HUES6 (cell line): ENCODE measurements around the gene ZFPM1.

Experiments used
- H3K27ac ChIP-seq: 2 replicates; pipeline ENCODE4 v1.7.0; 2013; ENCODE audit warnings: low read depth, mild to moderate bottlenecking, low read length, inconsistent platforms
- H3K27me3 ChIP-seq: 2 replicates; pipeline ENCODE4 v1.6.1; 2013; ENCODE audit warnings: low read length; ENCODE audit not compliant: control insufficient read depth, insufficient read depth
- H3K36me3 ChIP-seq: 2 replicates; pipeline ENCODE4 v1.6.1; 2013; ENCODE audit warnings: low read length; ENCODE audit not compliant: control insufficient read depth, insufficient read depth
- H3K4me1 ChIP-seq: 2 replicates; pipeline ENCODE4 v1.6.1; 2013; ENCODE audit warnings: low read length; ENCODE audit not compliant: control insufficient read depth, insufficient read depth
- H3K4me3 ChIP-seq: 2 replicates; pipeline ENCODE4 v1.5.1; 2013; ENCODE audit warnings: low read depth, low read length
- H3K9ac ChIP-seq: one replicate; pipeline ENCODE4 v1.6.1; 2013; ENCODE audit warnings: mild to moderate bottlenecking, low read length
- H3K9me3 ChIP-seq: 2 replicates; pipeline ENCODE4 v1.6.1; 2013; ENCODE audit warnings: low read depth, low read length; ENCODE audit not compliant: control insufficient read depth, insufficient read depth

Gene ZFPM1

DNA sequence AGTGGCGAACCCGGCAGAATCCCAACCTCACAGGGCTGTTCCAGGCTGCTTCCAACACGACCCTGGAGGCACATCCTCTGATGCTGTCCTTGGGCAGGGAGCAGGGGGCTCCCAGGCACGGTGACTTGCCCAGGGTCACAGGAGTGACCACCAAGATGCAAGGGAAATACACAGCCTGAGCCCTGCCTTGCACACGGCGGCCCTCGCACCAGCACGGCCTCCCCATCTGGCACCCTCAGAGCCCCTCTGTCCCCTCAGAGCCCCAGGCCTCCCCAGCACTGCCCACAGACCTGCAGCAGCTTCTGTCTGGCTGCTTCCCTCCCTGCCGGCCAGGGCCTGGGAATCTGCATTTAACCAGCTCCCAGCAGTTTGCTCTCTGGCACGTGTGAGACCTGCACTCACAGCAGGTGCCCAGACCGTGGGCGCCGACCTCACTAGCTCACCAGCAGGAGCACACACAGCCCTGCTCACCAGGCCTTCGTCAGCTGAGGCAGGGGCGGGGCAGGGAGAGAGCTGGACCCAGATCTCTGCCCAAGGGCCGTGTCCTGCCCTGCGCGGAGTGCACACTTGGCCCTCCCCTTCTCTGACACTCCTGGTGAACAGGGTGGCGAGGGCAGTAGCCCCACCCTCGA is 87.4 kb downstream of the ZFPM1 start:
- Histone ChIP-seq H3K4me3 (no peak overlapping the region), H3K4me1 (peaks cover 5% of the 10 kb centered on the region), H3K27me3 (peaks cover 25% of the 10 kb centered on the region)

DNA sequence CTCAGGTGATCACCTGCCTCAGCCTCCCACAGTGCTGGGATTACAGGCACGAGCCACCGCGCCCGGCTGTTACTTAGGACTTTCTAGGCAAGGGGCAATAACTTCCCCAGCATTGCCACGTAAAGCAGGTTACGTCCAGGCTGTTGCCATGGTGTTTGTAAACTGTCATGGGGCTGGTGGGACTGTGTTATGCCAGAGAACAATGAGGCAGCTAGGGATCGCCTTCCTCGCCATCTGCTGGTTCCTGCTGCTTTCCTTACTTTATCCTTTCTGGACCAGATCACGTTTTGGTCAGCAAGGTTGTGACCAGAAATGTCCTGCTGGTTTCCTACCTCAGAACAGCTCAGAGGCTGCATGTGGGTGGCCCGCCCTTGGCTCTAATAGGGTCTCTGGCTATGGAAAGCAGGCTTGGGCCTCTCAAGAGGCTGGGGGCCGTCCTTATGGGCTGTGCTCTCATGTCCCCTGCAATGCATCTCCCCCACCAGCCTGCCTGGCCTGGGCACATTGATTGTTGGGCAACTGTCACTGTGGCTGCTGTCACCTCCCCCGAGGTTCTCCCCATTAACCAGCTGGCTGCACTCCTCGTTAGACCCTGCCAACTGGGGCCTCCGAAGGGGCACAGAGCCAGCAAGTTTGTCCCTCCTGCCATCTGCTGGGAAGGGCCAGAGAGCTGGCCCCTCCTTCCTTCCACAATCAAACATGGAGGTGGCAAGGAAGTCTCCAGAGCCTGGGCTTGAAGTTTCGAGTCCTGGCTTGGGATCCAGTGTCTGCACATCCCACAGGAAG is 88.9 kb downstream of the ZFPM1 start:
- H3K9ac ChIP-seq: no peak overlapping the region
- peaks cover 17% of the 10 kb centered on the region for H3K9me3 ChIP-seq
- H3K4me3 ChIP-seq: no peak overlapping the region
- H3K27ac ChIP-seq: no peak overlapping the region
- H3K27me3 ChIP-seq: peaks cover 38% of the 10 kb centered on the region
- no peaks in the 10 kb centered on the region for H3K36me3 ChIP-seq
- H3K4me1 ChIP-seq: peaks cover 4% of the 10 kb centered on the region; the same call in 1 of the 2 replicates

More for the DNA sequence above, 87.4 kb downstream of the ZFPM1 start:
- Histone ChIP-seq H3K9ac (no peak overlapping the region), H3K36me3 (no peaks in the 10 kb centered on the region), H3K9me3 (peaks cover 17% of the 10 kb centered on the region), H3K27ac (no peak overlapping the region)

DNA sequence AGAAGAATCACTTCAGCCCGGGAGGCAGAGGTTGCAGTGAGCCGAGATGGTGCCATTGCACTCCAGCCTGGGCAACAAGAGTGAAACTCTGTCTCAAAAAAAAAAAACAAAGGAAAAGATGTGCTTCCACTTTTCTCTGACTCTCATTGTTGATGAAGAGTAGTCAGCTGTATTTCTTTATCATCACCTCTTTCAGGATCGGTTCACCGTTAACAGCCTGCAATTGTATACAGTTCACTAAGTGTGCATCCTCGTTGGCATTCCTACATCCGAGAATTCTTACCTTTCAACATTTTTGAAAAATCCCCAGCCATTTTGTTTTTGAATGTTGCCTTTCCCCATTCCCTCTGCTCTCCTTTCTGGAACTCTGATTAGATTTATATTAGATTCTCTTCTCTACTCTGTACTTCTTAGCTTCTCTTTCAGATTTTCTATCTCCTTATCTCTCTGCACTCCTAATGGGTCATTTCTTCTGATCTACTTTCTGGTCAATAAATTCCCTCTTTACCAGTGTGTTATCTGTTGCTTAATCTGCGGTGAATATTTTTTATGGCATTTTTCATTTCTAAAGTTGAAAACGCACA is 90.2 kb downstream of the ZFPM1 start:
- no peak overlapping the region for H3K4me3 ChIP-seq
- no peaks in the 10 kb centered on the region for H3K36me3 ChIP-seq
- H3K9ac ChIP-seq: no peak overlapping the region
- H3K9me3 ChIP-seq: peaks cover 17% of the 10 kb centered on the region
- peaks cover 41% of the 10 kb centered on the region for H3K27me3 ChIP-seq
- peaks cover 4% of the 10 kb centered on the region; the same call in 1 of the 2 replicates for H3K4me1 ChIP-seq
- H3K27ac ChIP-seq: no peak overlapping the region

DNA sequence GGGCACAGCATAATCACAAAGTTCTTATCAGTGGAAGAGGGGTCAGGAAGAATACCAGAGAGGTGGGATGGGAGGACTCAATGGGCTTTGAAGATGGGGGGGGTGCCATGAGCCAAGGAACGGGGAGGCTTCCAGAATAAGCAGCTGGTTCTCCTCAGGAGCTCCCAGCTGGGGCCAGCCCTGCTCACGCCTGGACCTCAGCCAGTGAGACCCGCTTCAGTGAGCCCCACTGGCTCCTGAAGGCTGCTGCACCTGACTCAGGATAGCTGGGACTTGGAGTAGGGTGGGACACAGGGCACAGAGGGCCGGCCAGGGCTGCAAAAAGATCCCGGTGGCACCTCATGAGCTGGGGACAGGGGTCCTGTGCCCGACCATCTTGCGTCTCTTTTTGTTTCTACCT is 92.7 kb downstream of the ZFPM1 start:
- H3K9me3 ChIP-seq: peaks cover 17% of the 10 kb centered on the region
- H3K4me3 ChIP-seq: no peak overlapping the region
- peaks cover 31% of the 10 kb centered on the region; the same call in 1 of the 2 replicates for H3K27me3 ChIP-seq
- no peak overlapping the region for H3K9ac ChIP-seq
- no peak overlapping the region for H3K27ac ChIP-seq
- no peaks in the 10 kb centered on the region for H3K4me1 ChIP-seq
- H3K36me3 ChIP-seq: no peaks in the 10 kb centered on the region

DNA sequence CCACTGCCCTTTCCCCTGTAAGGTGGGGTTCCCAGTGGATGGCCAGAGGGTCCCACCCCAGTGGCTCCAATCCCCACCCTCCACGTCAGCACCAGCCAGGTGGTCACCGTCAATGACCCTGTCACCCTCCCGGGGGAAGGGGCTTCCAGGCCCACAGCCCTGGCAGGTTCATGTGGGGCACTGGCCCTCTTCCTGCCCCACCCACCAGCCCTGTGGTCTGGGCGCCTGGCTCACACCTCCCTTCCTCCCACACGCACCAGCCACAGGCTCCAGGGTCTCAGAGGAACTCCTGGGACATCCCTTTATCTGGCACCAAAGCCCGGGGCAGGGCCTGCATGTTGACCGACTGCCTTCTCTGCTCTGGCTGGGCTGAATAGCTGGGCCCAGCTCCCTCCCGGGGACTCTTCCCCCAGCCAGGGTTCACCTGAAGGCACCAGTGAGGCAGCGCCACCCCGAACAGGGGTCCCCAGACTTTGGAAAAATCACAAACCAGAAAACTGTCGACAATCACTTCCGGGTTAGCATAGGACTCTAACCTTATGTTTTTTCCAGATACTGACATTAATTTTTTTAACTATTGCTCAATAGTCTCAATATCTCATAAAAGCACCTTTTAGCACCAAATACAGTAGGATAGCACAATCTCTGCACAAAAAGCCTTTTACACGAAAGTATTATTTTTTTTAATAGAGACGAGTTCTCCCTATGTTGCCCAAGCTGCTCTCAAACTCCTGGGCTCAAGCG is 95.2 kb downstream of the ZFPM1 start:
- Histone ChIP-seq H3K9ac (no peak overlapping the region), H3K36me3 (no peaks in the 10 kb centered on the region)

DNA sequence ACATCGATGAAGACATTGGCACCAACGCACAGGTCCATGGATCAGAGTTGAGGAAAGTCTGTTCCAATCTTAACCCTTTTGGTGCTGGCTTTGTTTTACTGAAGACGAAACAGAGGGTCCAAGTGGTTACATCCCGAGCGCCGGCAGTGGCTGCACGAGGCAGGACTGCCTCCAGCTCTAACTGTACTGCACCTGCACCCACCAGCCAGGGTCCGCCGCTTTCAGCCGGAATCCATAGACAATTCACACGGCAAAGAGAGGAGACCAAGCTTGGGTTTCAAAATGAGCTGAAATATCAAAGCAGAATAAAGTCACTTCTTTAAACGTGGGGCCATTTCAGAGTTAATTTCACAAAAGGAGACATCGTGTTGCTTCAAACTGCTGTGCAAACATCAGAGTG is 95.9 kb downstream of the ZFPM1 start:
- no peak overlapping the region for H3K4me3 ChIP-seq
- H3K27ac ChIP-seq: no peak overlapping the region
- peaks cover 31% of the 10 kb centered on the region; the same call in 1 of the 2 replicates for H3K27me3 ChIP-seq
- no peaks in the 10 kb centered on the region for H3K4me1 ChIP-seq
- H3K9me3 ChIP-seq: peaks cover under 1% of the 10 kb centered on the region; the same call in 1 of the 2 replicates
- no peak overlapping the region for H3K9ac ChIP-seq
- no peaks in the 10 kb centered on the region for H3K36me3 ChIP-seq

More for the DNA sequence above, 95.2 kb downstream of the ZFPM1 start:
- Histone ChIP-seq H3K27ac (no peak overlapping the region), H3K27me3 (peaks cover 31% of the 10 kb centered on the region; the same call in 1 of the 2 replicates), H3K4me3 (no peak overlapping the region), H3K9me3 (peaks cover 7% of the 10 kb centered on the region), H3K4me1 (no peaks in the 10 kb centered on the region)

DNA sequence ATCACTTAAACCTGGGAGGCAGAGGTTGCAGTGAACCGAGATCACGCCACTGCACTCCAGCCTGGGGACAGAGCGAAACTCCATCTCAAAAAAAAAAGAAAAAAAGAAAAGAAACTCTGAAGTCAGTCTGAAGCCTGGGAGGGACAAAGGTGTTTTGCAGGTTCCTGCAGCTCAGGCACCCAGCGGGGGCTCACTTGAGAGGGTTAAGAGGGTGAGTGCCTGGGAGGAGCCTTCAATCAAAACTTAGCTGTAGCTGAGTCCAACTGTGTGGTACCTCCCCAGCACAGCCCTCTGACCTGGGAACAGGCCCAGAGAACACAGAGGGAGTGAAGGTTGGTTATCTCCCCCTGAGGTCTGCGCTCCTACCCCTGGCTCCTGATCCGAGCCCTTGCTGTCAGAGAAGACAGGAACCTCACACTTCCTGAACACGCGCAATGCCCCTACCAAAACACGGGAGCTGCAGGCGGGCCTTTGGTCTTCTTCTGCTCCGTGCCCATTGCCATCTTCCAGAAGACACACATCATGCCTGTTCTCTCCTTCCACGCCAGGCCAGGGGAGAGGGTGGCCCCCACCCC is 96.7 kb downstream of the ZFPM1 start:
- H3K4me3 ChIP-seq: no peak overlapping the region
- H3K9ac ChIP-seq: no peak overlapping the region
- no peaks in the 10 kb centered on the region for H3K36me3 ChIP-seq
- H3K27ac ChIP-seq: no peak overlapping the region
- H3K4me1 ChIP-seq: no peaks in the 10 kb centered on the region
- peaks cover 31% of the 10 kb centered on the region; the same call in 1 of the 2 replicates for H3K27me3 ChIP-seq
- no peaks in the 10 kb centered on the region for H3K9me3 ChIP-seq

DNA sequence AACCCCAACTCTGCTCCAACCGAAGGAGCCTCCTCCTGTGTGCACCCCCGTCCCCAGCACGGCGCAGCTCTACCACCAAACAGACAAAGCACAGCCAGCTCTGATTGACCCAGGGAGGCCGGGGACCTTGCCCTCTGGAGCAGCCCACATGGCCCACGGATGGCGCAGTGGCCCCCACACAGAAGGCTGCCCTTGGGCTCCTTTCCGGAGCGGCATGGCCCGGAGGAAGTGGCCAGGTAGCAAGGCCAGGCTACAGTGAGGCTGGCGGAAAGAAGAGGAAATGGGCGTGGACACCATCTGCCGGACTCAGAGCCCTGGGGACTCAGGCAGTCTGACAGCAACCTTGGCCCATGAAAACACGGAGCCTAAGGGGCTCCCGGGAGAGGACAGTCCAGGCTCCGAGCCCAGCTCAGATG is 97.2 kb downstream of the ZFPM1 start:
- H3K27ac ChIP-seq: no peak overlapping the region
- no peak overlapping the region for H3K4me3 ChIP-seq
- H3K4me1 ChIP-seq: no peaks in the 10 kb centered on the region
- peaks cover 31% of the 10 kb centered on the region; the same call in 1 of the 2 replicates for H3K27me3 ChIP-seq
- no peaks in the 10 kb centered on the region for H3K36me3 ChIP-seq
- H3K9ac ChIP-seq: no peak overlapping the region
- H3K9me3 ChIP-seq: no peaks in the 10 kb centered on the region

DNA sequence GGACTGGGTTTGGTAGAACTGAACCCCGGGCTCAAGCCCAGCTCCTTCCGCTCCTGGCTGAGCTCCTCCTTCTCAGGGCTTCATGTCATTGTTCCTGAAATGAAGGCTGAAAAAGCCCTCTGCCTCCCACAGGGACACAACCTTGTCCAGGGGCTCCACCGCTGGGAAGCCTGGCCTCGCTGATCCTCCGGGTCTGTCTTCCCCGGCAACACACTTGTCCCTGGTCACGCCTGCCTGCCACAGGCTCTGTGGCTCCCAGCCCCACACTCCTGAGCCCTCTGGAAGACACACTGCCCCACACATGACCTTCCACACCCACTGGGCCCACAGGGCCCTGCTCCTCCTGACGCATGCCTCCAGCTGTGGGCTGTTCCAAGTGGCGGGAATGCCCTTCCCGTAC is 99.1 kb downstream of the ZFPM1 start:
- H3K27me3 ChIP-seq: peaks cover 17% of the 10 kb centered on the region; the same call in 1 of the 2 replicates
- no peak overlapping the region for H3K4me3 ChIP-seq
- H3K9me3 ChIP-seq: no peaks in the 10 kb centered on the region
- no peak overlapping the region for H3K27ac ChIP-seq
- H3K9ac ChIP-seq: no peak overlapping the region
- H3K4me1 ChIP-seq: no peaks in the 10 kb centered on the region
- no peaks in the 10 kb centered on the region for H3K36me3 ChIP-seq

DNA sequence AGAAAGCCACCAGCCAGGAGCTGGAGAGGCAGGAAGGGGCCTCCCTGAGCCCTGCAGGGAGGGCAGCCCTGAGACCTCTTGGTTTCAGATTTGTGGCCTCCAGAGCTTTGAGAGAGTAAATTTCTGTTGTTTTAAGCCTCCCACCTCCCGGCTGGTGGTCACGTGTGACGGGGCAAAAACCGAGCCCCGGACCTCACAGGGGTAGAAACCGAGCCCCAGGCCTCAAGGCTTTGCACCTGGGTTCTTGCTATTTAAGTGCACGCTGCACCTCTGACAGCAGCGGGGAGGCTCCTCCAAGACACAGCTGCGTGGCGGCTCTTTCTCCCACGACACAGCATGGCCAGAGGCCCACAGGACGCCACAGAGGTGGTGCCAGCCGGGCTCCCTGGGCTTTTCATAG is 99.7 kb downstream of the ZFPM1 start:
- no peaks in the 10 kb centered on the region for H3K4me1 ChIP-seq
- no peak overlapping the region for H3K27ac ChIP-seq
- H3K36me3 ChIP-seq: no peaks in the 10 kb centered on the region
- peaks cover 18% of the 10 kb centered on the region; the same call in 1 of the 2 replicates for H3K27me3 ChIP-seq
- no peaks in the 10 kb centered on the region for H3K9me3 ChIP-seq
- H3K4me3 ChIP-seq: no peak overlapping the region
- no peak overlapping the region for H3K9ac ChIP-seq
